Measurements from ENCODE around the gene TTLL5.

DNA sequence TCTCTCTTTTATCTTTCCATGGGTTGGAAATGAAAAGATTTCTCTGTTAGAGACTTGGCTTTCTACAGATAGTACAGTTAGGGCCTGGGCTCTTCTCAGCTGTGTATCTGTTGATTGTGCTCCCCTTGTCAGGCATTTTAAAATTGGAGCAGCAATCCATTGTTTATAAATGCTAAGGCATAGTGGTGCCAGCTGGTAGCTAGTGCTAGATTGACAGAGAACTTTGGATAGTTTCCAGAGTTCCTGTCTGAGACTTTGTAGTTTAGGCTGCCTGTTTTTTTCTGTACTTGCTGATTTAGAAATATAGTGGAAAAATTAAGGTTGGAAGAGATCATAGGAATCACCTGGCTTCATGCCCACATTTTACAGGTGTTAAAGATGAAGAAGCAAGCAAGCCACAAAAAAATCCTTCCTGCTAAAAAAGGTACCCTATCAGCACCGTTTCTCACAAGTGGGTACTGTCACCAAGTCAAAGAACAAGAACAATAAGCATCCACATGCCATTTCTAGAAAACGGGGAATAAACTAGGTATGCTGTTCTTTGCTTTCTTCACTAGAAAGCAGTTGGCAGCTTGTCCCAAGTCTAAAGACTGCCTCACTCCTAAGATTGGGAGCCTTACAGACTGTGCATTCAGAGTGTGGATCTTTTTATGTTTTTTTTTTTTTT is 6.2 kb downstream of the TTLL5 start:
- TF ChIP-seq, protein P1, sequence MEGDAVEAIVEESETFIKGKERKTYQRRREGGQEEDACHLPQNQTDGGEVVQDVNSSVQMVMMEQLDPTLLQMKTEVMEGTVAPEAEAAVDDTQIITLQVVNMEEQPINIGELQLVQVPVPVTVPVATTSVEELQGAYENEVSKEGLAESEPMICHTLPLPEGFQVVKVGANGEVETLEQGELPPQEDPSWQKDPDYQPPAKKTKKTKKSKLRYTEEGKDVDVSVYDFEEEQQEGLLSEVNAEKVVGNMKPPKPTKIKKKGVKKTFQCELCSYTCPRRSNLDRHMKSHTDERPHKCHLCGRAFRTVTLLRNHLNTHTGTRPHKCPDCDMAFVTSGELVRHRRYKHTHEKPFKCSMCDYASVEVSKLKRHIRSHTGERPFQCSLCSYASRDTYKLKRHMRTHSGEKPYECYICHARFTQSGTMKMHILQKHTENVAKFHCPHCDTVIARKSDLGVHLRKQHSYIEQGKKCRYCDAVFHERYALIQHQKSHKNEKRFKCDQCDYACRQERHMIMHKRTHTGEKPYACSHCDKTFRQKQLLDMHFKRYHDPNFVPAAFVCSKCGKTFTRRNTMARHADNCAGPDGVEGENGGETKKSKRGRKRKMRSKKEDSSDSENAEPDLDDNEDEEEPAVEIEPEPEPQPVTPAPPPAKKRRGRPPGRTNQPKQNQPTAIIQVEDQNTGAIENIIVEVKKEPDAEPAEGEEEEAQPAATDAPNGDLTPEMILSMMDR (IDR thresholded peaks at IDR 0.05): no peak
- TF ChIP-seq EP300 (IDR thresholded peaks at IDR 0.05) (no peak), POLR2A (IDR thresholded peaks at IDR 0.05) (no peak)

All from tibial nerve (tissue), 4 donors.